Ishikawa (cell line): ENCODE measurements around the gene NACC2.

Source experiments
- EGR1 ChIP-seq: IDR thresholded peaks from 2 replicates; pipeline ENCODE4 v1.6.1; 2012
- FOXM1 ChIP-seq: IDR thresholded peaks from 2 replicates; pipeline ENCODE4 v1.6.1; 2012; ENCODE audit warnings: low read depth, borderline replicate concordance
- REST ChIP-seq: IDR thresholded peaks from 2 replicates; pipeline ENCODE4 v1.6.1; 2012; ENCODE audit warnings: low read depth, mild to moderate bottlenecking
- TAF1 ChIP-seq: IDR thresholded peaks from 2 replicates; pipeline ENCODE4 v1.6.1; 2012; ENCODE audit warnings: low read depth, mild to moderate bottlenecking
- TEAD4 ChIP-seq: IDR thresholded peaks from 2 replicates; pipeline ENCODE4 v1.6.1; 2012
- USF1 ChIP-seq: IDR thresholded peaks from 2 replicates; pipeline ENCODE4 v1.6.1; 2012

- no peak for TF ChIP-seq TAF1
- no peak for TF ChIP-seq FOXM1
- no peak for TF ChIP-seq REST
- TF ChIP-seq EGR1, result no peak
- no peak for TF ChIP-seq USF1
- no peak for TF ChIP-seq TEAD4
These were observed 123.8 kb downstream of the NACC2 start for GRCh38 chr9:135971111-135971766.
